ENCODE measurements around the gene AHI1.

AHI1 gene

GRCh38 chr6:135305684-135306083 is 191.9 kb downstream of the AHI1 start:
- FAIRE-seq, result peak; percentile 13
- DNase-seq (ENCODE audit: insufficient read length, low spot score), result no peak

GRCh38 chr6:135304883-135305282 is 192.7 kb downstream of the AHI1 start:
- DNase-seq (ENCODE audit: insufficient read length, low spot score) (no peak), FAIRE-seq (no peak)

GRCh38 chr6:135301304-135301703 is 196.2 kb downstream of the AHI1 start:
- no peak for FAIRE-seq
- no peak for DNase-seq (ENCODE audit: insufficient read length, low spot score)

- no peak for FAIRE-seq
- no peak for DNase-seq (ENCODE audit: insufficient read length, low spot score)
Measured at GRCh38 chr6:135300576-135300975, 197.0 kb downstream of the AHI1 start.

- FAIRE-seq (peak; percentile 62), DNase-seq (ENCODE audit: insufficient read length, low spot score) (peak; percentile 48)
Measured at GRCh38 chr6:135299256-135299655, 198.3 kb downstream of the AHI1 start.

- FAIRE-seq (no peak), DNase-seq (ENCODE audit: insufficient read length, low spot score) (no peak)
Measured at GRCh38 chr6:135298455-135298854, 199.1 kb downstream of the AHI1 start.

- FAIRE-seq (peak; percentile 28), DNase-seq (ENCODE audit: insufficient read length, low spot score) (no peak)
Measured at GRCh38 chr6:135296715-135297114, 200.8 kb downstream of the AHI1 start.

GRCh38 chr6:135295085-135295484 is 202.5 kb downstream of the AHI1 start:
- FAIRE-seq (peak; percentile 38), DNase-seq (ENCODE audit: insufficient read length, low spot score) (no peak)

GRCh38 chr6:135291288-135292076 is 206.1 kb downstream of the AHI1 start:
- peak; percentile 42 for FAIRE-seq

GRCh38 chr6:135289816-135290215 is 207.7 kb downstream of the AHI1 start:
- FAIRE-seq (no peak), DNase-seq (ENCODE audit: insufficient read length, low spot score) (no peak)

More at GRCh38 chr6:135291288-135292076, 206.1 kb downstream of the AHI1 start:
- DNase-seq (ENCODE audit: insufficient read length, low spot score), result peak; percentile 51

GRCh38 chr6:135286962-135287538 is 210.5 kb downstream of the AHI1 start:
- FAIRE-seq, result no peak
- DNase-seq (ENCODE audit: insufficient read length, low spot score), result no peak

GRCh38 chr6:135285165-135285564 is 212.4 kb downstream of the AHI1 start:
- no peak for FAIRE-seq
- no peak for DNase-seq (ENCODE audit: insufficient read length, low spot score)

GRCh38 chr6:135283926-135284325 is 213.6 kb downstream of the AHI1 start:
- no peak for FAIRE-seq
- DNase-seq (ENCODE audit: insufficient read length, low spot score), result no peak

- no peak for FAIRE-seq
- DNase-seq (ENCODE audit: insufficient read length, low spot score), result no peak
Measured at GRCh38 chr6:135282395-135282794, 215.1 kb downstream of the AHI1 start.

GRCh38 chr6:135281964-135282363 is 215.6 kb downstream of the AHI1 start:
- FAIRE-seq, result no peak

GRCh38 chr6:135281227-135281626 is 216.3 kb downstream of the AHI1 start:
- DNase-seq (ENCODE audit: insufficient read length, low spot score) (no peak), FAIRE-seq (no peak)

More at GRCh38 chr6:135281964-135282363, 215.6 kb downstream of the AHI1 start:
- DNase-seq (ENCODE audit: insufficient read length, low spot score), result no peak

- FAIRE-seq (peak; percentile 65), DNase-seq (ENCODE audit: insufficient read length, low spot score) (peak; percentile 30)
Measured at GRCh38 chr6:135280375-135281136, 217.0 kb downstream of the AHI1 start.

GRCh38 chr6:135277422-135277821 is 220.1 kb downstream of the AHI1 start:
- DNase-seq (ENCODE audit: insufficient read length, low spot score), result no peak
- no peak for FAIRE-seq

GRCh38 chr6:135274561-135275293 is 222.8 kb downstream of the AHI1 start:
- DNase-seq (ENCODE audit: insufficient read length, low spot score) (no peak), FAIRE-seq (no peak)

GRCh38 chr6:135271626-135272025 is 225.9 kb downstream of the AHI1 start:
- DNase-seq (ENCODE audit: insufficient read length, low spot score) (no peak), FAIRE-seq (no peak)
